Right atrium auricular region (tissue), 2 donors: ENCODE results near the gene ATP11C. TPM values are rescaled to one million over a fixed set of nuclear protein-coding genes. Genes with fewer than 3 reads are reported as not detected.

ENCODE experiments used
- DNase-seq: peaks from one replicate; pipeline ENCODE4 v3.0.0-alpha.2; 2019; ENCODE audit warnings: low spot score
- H3K27ac ChIP-seq, 2 donors: fragments of 200-600 bp; sonication (generic); 1 replicate in 1 of 2; 2 replicates in 1 of 2; pipeline ENCODE4 v1.5.1; 2016 to 2019
- H3K27me3 ChIP-seq, 2 donors: fragments of 200-600 bp; sonication (generic); one replicate each; pipeline versions ENCODE4 v1.5.1 to v1.6.0; 2017 to 2019
- H3K36me3 ChIP-seq: fragments of 200-600 bp; sonication (generic); one replicate; pipeline ENCODE4 v1.5.1; 2016
- H3K4me1 ChIP-seq, 2 donors: fragments of 200-600 bp; sonication (generic); one replicate each; pipeline versions ENCODE4 v1.5.1 to v1.6.0; 2017 to 2019
- H3K4me3 ChIP-seq, 2 donors: fragments of 200-600 bp; sonication (generic); 1 replicate in 1 of 2; 2 replicates in 1 of 2; pipeline ENCODE4 v1.5.1; 2017 to 2019; ENCODE audit warnings: mild to moderate bottlenecking in 1 of 2, moderate library complexity in 1 of 2
- H3K9me3 ChIP-seq, 2 donors: fragments of 200-600 bp; sonication (generic); one replicate each; pipeline ENCODE4 v1.5.1; 2019
- CTCF ChIP-seq, 2 donors: fragments of 200-600 bp; sonication (generic); IDR thresholded peaks; one replicate each; pipeline ENCODE4 v1.5.1; 2019; ENCODE audit warnings: antibody characterized with exemption in 2 of 2
- microRNA counts, 2 donors: library from miRNA; unstranded; fragments of <30 nt; microRNA quantifications; one replicate each; lab custom pipeline; 2016 to 2017
- microRNA-seq, 2 donors: library from miRNA; unstranded; fragments of <30 nt; microRNA quantifications; one replicate each; pipeline ENCODE4, GENCODE V29; 2016 to 2017; ENCODE audit warnings: borderline number of aligned reads in 2 of 2, borderline replicate concordance in 1 of 2
- total RNA-seq, 2 donors: library from RNA; depleted of rRNA; stranded (reverse); fragments of >200 nt; gene quantifications; one replicate each; pipeline ENCODE4 v1.1.0, GENCODE V29; 2016

ATP11C gene
- total RNA-seq, 2 donors from 2014 or later: 6.5 to 6.7 TPM

- Histone ChIP-seq H3K27ac (no peak overlapping the region), H3K27me3 (no peaks in the 10 kb centered on the region), H3K36me3 (no peaks in the 10 kb centered on the region), H3K9me3 (no peaks in the 10 kb centered on the region), H3K4me1 (no peaks in the 10 kb centered on the region), H3K4me3 (no peak overlapping the region)
- DNase-seq: no peak
- TF ChIP-seq CTCF (IDR thresholded peaks at IDR 0.05): no peak
Observed at GRCh38 chrX:139680356-139680755, 252.5 kb downstream of the ATP11C start.

MicroRNAs encoded within 50 kb of the gene (microRNA counts, 767-probe panel; counts per million panel counts)
- 1,976 to 3,793 counts per million in 2 donors for microRNA hsa-miR-505-3p (lab: Ali Mortazavi, UCI)

Small RNA genes lying within 50 kb of the gene (microRNA-seq; reads per million reads assigned to microRNA genes)
- 141 to 160 reads per million in 2 donors for gene MIR505

Other genes with a start within 250 kb of the ATP11C start
- 1 to 10 TPM in 1 of 2 donors, not detected in 1; 1.1 TPM for gene MCF2, start 224.9 kb downstream of the ATP11C start, total RNA-seq
- gene CXorf66, start 32.5 kb upstream of the ATP11C start, total RNA-seq: not detected